HL-60/S4 treated with retinoic acid at 250 ng/mL for 4 days and 3 days (cell line): Measurements from ENCODE around the gene HES4.
"Not testable (repeated sequence)": the region's sequence is repeated elsewhere in the genome, so short reads cannot be mapped to it uniquely, and the experiment has no call there.

Source experiments
- in situ Hi-C: fragments of 300-500 bp; cut with MboI; formaldehyde crosslinking; loops from 2 replicates; pipeline ENCODE4 v1.7.0; 2022; ENCODE audit warnings: low sequenced_read_pairs

Gene HES4

GRCh38 chr1:981491-981954, 18.4 kb downstream of the HES4 start:
- in situ Hi-C loops = no loop called here

GRCh38 chr1:980602-981395, 19.1 kb downstream of the HES4 start:
- in situ Hi-C loops = no loop called here

DNA sequence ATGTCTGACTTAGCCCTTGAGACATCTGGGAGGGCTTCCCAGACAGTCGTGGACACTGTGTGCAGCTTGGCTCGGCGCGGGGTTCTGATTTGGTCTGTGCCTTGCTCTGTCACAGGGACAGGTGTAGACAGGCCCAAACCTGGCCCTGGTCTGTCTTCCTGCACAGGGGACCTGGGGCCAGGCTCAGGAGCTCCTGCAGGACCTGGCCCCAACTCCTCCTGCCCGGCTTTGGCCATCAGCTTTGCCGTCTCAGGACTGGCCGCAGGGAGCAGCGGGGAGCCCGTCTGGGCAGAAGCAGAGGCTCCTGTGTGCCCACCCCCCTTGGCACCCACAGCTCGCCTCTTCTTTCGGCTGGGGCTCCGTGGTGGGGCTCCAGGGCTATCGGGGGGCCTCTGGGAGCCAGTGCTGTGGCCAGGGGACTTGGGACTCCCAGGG, 19.7 kb downstream of the HES4 start:
- in situ Hi-C loops = no loop called here

GRCh38 chr1:979744-980072, 20.2 kb downstream of the HES4 start:
- in situ Hi-C loops = no loop called here

DNA sequence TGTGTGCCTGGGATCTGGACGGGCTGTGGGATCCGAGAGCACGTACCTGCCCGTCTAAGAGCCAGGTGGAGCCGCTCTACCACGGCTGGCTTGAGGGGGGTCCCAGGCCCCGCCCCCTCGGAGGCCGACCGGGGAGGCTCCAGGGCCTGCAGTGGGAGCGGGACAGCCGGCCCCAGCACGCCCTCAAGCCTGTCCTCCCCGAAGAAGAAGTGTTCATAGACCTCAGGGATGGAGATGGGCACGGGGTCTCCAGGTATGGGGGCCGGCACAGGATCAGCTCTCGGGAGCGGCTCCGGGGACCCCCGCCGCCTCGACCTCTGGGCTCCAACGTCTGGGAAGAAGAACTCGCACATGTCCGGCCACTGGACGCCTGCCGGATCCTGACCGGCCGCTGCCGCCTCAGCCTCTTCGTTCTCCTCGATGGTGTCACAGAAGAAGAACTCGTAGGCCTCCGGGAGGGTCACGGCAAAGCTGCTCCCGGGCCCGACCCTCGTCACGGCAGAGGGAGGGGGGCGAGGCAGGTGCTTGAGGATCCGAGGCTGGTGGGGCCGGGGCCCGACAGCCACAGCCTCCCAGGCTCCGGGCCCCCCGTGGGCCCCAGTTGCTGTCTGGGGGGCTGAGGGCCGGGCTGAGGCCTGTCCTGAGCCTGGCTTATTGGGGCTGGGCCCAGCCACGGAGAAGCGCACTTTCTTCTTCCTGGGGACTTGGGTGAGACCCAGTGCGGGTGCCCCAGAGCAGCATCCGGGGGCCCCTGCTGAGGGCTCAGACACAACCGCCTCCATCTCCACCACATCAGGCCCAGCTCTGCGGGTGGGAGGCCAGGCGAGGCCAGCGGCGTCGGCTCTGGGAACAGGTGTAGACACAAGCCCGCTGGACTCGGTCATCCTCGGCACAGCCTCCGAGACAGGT, 20.8 kb downstream of the HES4 start:
- in situ Hi-C loops = no loop called here

DNA sequence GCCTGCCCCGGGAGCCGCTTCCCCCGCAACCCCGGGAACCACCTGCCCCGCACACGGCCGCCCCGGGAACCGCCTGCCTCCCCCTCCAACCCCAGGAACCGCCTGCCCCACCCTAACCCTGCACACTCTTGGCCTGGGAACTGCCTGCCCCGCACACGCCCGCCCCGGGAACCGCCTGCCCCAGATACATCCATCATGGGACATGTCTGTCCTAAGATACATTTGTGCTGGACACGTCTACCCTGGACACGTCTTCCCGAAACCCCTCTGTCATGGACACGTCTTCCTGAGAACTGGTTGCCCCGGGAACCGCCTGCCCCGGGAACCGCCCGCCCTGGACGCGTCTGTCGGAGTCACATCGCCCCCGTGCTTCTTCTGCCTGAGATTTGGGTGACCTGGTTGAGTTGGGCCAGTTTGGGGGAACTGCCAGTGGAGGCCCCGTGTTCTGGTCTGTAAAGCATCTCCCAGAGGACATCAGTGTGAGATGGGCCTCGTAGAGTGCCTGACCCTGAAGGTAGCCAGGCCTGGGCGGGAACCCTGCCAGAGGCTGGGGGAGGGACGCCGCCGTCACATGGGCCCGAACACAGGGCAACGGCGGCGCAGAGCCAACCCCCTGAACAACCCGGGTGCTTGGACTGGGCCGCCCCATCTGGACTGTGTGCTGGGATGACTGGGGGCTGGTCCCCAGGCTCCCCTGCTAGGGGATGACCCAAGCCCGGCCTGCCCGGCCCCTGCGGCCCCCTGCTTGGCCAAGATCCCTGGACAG, 21.6 kb downstream of the HES4 start:
- in situ Hi-C loops = no loop called here

DNA sequence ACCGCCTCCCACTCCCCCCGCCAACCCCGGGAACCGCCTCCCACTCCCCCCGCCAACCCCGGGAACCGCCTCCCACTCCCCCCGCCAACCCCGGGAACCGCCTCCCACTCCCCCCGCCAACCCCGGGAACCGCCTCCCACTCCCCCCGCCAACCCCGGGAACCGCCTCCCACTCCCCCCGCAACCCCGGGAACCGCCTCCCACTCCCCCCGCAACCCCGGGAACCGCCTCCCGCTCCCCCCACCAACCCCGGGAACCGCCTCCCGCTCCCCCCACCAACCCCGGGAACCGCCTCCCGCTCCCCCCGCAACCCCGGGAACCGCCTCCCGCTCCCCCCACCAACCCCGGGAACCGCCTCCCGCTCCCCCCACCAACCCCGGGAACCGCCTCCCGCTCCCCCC, 23.1 kb downstream of the HES4 start:
- in situ Hi-C loops = not testable (repeated sequence)

- in situ Hi-C loops = no loop called here
Measured at GRCh38 chr1:975896-976683, 23.8 kb downstream of the HES4 start.

DNA sequence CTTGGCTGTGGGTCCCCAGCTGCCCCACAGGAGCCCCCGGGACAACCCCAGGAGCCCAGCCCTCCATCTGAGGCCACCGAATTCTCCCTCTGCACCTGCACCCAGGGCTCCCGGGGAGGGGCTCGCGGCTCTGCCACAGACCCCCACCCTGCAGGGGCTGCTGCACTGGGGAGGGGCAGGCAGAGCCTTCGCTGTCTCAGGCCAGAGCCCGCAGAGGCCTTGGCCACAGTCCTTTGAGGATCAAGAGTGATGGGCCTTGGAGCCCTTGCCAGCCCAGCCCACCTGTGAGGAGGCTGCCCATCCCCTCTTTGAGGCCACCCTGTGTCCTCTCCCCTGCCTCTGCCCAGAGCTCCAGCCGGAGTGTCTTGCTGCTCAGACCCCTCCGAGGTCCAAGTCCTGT, 24.5 kb downstream of the HES4 start:
- in situ Hi-C loops = no loop called here

GRCh38 chr1:974687-975328, 25.1 kb downstream of the HES4 start:
- in situ Hi-C loops = no loop called here

GRCh38 chr1:974293-974640, 25.6 kb downstream of the HES4 start:
- in situ Hi-C loops = no loop called here

DNA sequence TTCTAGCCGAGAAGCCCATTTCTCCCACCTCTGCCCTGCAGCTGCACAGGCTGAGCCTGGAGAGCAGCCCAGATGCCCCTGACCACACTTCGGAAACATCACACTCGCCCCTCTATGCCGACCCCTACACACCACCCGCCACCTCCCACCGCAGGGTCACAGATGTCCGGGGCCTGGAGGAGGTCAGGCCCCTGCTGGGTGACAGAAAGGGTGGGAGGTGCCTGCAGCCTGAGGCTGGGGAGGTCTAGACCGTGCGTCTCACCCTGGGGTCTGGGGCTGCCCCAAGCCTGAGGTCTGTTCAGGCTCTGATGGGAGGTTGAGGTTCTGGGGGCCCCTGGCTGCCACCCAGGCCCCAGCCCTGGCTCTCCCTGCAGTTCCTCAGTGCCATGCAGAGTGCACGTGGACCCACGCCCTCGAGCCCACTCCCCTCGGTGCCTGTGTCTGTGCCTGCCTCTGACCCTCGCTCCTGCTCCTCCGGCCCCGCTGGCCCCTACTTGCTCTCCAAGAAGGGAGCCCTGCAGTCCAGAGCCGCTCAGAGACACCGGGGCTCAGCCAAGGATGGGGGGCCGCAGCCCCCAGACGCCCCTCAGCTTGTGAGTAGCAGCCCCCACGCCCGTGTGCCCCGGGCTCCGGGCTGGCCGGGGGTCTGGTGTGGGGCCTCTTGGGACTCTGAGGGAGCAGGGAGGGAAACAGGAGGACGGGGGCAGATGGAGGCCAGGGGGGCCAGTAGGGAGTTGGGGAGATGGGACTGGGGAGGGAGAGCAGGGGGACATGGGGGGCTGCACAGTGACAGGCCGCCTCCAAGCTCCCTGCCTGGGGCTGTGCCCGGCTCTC, 26.2 kb downstream of the HES4 start:
- in situ Hi-C loops = no loop called here

GRCh38 chr1:972726-973458, 27.0 kb downstream of the HES4 start:
- in situ Hi-C loops = no loop called here

GRCh38 chr1:971751-972506, 28.0 kb downstream of the HES4 start:
- in situ Hi-C loops = no loop called here

GRCh38 chr1:970973-971730, 28.7 kb downstream of the HES4 start:
- in situ Hi-C loops = no loop called here

DNA sequence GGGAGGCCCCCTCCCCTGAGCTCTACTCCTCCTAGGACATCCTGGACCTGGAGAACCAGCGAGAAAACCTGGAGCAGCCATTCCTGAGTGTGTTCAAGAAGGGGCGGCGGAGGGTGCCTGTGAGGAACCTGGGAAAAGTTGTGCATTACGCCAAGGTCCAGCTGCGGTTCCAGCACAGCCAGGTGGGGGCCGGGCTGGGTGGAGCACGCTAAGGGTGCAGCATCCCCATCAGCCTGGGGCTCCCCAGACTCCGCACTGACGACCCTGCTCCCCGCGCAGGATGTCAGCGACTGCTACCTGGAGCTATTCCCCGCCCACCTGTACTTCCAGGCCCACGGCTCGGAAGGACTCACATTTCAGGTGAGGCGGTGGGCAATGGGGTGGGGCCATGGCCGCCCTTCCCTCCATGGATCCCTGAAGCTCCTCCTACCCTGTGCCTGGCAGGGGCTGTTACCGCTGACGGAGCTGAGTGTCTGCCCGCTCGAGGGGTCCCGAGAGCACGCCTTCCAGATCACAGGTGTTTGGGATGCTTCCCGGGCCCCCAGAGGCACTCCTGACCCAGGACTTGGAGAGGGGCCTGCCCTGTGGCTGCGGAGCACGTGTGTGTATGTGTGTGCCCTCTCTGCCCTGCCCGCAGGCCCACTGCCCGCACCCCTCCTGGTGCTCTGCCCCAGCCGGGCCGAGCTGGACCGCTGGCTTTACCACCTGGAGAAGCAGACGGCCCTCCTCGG, 29.5 kb downstream of the HES4 start:
- in situ Hi-C loops = no loop called here
